ENCODE results near the gene GSE1.

DNA sequence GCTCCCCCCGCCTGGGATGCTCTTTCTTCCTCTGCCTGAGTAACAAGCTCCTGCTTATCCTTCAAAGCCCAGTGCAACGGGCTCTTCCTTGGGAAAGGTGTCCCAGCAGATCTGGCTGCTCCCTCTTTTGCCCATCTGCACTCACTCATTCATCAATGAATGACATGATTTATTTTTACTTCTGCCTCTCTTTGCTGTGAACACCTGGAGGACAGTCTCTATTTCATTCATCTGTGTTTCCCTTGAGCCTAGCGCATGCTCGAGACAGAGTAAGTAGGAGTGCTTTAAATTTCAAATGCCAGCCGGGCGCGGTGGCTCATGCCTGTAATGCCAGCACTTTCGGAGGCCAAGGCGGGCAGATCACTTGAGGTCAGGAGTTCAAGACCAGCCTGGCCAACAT, 97.6 kb downstream of the GSE1 start:
- no peak for TF ChIP-seq SP1 (IDR thresholded peaks at IDR 0.05; ENCODE audit: low read depth)
- TF ChIP-seq, protein P1, sequence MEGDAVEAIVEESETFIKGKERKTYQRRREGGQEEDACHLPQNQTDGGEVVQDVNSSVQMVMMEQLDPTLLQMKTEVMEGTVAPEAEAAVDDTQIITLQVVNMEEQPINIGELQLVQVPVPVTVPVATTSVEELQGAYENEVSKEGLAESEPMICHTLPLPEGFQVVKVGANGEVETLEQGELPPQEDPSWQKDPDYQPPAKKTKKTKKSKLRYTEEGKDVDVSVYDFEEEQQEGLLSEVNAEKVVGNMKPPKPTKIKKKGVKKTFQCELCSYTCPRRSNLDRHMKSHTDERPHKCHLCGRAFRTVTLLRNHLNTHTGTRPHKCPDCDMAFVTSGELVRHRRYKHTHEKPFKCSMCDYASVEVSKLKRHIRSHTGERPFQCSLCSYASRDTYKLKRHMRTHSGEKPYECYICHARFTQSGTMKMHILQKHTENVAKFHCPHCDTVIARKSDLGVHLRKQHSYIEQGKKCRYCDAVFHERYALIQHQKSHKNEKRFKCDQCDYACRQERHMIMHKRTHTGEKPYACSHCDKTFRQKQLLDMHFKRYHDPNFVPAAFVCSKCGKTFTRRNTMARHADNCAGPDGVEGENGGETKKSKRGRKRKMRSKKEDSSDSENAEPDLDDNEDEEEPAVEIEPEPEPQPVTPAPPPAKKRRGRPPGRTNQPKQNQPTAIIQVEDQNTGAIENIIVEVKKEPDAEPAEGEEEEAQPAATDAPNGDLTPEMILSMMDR (IDR thresholded peaks at IDR 0.05 in 2 of 3, conservative IDR thresholded peaks at IDR 0.05 in 1 of 3; ENCODE audit: borderline replicate concordance in 1 of 3, insufficient read depth in 1 of 3, low read depth in 2 of 3, low read length in 2 of 3), result no peak
- TF ChIP-seq CEBPB (IDR thresholded peaks at IDR 0.05; ENCODE audit: low read depth), result no peak
- TF ChIP-seq ZNF274 (IDR thresholded peaks at IDR 0.05; ENCODE audit: low read depth, low read length), result no peak
- no peak for TF ChIP-seq POLR2AphosphoS5 (IDR thresholded peaks at IDR 0.05; ENCODE audit: low read depth, low read length)
- TF ChIP-seq EZH2 (IDR thresholded peaks at IDR 0.05), result no peak
- TF ChIP-seq, protein P2, sequence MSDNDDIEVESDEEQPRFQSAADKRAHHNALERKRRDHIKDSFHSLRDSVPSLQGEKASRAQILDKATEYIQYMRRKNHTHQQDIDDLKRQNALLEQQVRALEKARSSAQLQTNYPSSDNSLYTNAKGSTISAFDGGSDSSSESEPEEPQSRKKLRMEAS (IDR thresholded peaks at IDR 0.05), result no peak
- no peak for TF ChIP-seq TCF7L2 (IDR thresholded peaks at IDR 0.05; ENCODE audit: borderline replicate concordance, extremely low read depth, insufficient read depth, insufficient read length)
- TF ChIP-seq POLR2A (IDR thresholded peaks at IDR 0.05; ENCODE audit: borderline replicate concordance, extremely low read depth, insufficient read depth, insufficient read length), result no peak
- TF ChIP-seq, protein P3, sequence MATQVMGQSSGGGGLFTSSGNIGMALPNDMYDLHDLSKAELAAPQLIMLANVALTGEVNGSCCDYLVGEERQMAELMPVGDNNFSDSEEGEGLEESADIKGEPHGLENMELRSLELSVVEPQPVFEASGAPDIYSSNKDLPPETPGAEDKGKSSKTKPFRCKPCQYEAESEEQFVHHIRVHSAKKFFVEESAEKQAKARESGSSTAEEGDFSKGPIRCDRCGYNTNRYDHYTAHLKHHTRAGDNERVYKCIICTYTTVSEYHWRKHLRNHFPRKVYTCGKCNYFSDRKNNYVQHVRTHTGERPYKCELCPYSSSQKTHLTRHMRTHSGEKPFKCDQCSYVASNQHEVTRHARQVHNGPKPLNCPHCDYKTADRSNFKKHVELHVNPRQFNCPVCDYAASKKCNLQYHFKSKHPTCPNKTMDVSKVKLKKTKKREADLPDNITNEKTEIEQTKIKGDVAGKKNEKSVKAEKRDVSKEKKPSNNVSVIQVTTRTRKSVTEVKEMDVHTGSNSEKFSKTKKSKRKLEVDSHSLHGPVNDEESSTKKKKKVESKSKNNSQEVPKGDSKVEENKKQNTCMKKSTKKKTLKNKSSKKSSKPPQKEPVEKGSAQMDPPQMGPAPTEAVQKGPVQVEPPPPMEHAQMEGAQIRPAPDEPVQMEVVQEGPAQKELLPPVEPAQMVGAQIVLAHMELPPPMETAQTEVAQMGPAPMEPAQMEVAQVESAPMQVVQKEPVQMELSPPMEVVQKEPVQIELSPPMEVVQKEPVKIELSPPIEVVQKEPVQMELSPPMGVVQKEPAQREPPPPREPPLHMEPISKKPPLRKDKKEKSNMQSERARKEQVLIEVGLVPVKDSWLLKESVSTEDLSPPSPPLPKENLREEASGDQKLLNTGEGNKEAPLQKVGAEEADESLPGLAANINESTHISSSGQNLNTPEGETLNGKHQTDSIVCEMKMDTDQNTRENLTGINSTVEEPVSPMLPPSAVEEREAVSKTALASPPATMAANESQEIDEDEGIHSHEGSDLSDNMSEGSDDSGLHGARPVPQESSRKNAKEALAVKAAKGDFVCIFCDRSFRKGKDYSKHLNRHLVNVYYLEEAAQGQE (IDR thresholded peaks at IDR 0.05; ENCODE audit: low read depth), result no peak
- TF ChIP-seq RAD21 (IDR thresholded peaks at IDR 0.05; ENCODE audit: low read depth), result no peak
